HG02943 (cell line): ENCODE measurements around the gene GPR137C.

Experiments used
- ATAC-seq: cut with Tn5 transposase; IDR thresholded peaks from one replicate; pipeline ENCODE4 v1.9.1; 2021; ENCODE audit warnings: mild to moderate bottlenecking, low read depth, moderate library complexity; ENCODE audit not compliant: unreplicated experiment

Gene GPR137C, protein sequence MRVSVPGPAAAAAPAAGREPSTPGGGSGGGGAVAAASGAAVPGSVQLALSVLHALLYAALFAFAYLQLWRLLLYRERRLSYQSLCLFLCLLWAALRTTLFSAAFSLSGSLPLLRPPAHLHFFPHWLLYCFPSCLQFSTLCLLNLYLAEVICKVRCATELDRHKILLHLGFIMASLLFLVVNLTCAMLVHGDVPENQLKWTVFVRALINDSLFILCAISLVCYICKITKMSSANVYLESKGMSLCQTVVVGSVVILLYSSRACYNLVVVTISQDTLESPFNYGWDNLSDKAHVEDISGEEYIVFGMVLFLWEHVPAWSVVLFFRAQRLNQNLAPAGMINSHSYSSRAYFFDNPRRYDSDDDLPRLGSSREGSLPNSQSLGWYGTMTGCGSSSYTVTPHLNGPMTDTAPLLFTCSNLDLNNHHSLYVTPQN

DNA sequence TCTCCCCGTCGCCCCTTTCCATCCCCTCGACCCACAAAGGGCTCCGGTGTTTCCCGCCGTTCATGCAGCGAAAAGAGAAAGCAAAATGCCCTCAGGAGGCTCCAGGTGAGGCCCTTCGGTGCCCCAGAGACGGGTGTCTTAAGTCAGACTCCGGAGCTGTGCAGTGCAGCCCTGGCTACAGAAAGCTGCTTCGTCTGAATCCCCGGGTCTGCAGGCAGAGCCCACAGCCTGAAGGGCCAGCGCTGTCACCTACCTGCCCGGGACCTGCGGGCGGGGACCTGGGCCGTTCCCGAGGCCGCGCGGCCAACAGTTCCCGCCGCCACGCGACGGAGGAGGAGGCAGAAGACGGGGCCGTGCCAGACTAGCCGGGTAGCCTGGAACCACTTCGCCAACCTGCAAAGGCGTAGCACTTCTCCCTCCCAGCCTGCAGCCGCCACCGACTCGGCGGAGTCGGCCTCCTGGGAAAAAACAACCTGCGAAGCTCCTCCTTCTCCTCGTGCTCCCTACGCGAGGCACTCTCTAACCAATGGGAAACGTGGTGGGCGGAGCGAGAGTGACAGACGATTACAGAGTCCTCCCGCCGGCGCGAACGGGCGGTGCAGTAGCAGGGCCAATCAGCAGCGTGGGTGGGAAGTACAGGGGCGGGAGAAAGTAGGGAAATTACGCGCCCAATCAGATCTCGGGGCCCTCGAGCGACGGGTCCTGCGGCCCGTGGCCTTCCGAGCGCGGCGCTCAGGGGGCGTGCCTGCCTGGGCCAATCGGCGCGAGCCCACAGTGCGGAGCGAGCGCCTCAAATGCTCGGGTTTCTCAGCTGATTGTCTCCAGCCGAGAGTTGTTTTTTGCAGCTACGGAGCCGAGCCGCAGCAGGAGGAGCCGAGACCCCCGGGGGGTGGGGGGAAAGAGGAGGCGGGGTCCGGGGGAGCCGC is at the start of gene GPR137C, which contains the start of gene TXNDC16:
Gene GPR137C (plus strand): TSS at position 774 of the 926 bp plus-strand sequence. CDS start 312 bp downstream, outside the sequence.
Gene TXNDC16 (minus strand): TSS at position 443 of the 926 bp plus-strand sequence. CDS start 8,948 bp downstream, outside the sequence.
- peak; percentile 92 for ATAC-seq

DNA sequence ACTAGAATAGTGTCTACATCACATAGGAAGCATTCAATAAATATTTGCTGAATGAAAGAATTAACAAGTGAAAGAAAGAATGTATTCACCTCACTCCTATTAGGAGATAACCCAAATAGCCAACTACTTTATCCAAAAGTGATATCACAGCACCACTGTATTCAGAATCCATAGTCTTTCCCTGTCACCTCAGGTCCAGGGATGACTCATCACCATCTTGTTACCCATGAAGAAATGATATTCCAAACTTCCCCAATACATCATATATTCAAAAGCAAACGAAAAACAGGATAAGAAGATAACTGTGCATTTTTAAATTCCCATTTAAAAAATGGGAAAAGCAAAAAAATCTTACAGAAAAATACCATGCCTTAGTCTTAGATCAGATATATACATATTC is 39.4 kb upstream of the GPR137C start:
- no peak for ATAC-seq

DNA sequence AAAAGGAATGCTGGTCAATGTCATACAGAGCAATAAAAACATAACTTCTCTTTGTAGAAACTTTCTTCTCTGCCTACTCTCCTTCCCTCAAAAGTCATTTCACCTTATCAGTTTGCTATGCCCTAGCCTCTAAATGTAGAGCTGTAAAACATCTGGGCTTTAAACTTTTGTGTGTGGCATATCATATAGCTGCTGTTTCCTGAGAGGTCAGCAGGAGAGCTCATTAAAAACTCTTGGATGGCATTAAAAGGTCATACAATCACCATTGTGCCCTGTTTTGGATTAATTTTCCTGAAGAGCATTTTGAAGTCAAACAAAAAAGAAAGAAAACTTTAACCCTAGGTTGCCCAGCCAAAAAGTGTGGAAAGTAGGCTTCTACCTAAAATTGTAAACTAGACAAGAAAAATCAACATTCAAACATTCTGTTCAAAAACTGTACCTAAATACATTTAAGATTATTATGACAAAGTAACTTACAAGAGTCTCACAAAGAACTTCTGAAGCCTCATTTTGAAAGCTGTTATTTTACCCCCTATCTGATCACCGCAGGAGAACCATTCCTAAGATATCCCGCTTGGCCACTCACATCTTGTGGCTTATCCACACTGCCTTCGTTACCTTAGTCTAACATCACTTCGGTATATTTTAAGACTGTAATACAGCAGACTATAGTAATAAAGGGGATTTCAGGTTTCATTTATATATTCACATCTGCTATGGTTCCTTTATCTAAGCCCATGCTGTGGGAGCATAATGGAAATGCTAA is 38.4 kb upstream of the GPR137C start:
- ATAC-seq: no peak

DNA sequence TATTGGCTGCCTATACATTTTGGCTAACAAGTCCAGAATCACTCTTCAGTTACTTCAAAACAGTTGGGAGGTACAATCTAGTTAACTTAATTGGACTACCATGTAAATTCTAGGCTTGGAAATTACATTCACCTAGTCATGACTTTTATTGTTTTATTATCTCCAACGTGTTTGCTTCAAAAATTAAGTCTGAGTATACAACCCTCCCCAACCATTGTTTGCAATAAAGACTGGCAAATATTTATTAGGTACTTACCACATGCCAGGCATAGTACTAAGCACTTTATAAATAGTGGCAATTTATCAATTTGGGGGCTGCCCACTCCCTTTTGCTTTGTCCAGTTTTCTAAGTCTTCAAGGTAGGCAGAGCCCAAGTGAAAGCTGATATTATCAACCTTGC is 30.6 kb upstream of the GPR137C start:
- ATAC-seq: no peak

DNA sequence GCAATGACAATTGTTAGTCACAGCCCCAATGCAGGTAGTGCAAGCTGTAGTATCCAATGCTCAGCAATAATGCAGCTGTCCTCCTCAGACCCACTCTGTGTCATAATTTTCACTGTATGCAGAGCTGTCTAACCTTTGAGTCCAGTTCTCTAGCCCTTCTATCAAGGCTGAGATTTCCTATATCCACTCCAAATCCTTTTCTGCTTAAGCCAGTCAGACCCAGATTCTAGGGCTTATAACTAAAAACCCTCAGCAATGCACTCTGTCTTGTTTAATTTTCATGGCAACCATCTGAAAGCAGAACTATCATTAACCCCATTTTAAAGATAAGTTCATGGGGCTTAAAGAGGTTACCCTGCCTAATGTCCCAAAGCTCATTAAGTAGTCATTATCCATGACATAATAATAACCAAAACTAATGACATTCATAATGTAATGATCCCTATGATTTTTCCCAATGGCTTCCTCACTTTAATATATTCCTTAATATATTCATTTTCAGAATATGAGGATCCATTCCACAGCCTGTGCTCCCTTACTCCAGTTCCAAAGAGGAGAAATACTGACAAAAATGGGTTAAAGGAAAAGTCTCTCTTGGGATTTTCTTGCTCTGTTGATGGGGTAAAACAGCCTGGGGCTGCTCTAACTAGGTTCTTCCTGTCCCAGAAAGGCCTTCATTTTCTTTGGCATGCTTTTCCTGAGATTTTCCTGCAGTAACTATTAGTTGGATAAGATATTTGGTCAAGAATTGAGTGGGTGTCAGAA is 29.9 kb upstream of the GPR137C start:
- ATAC-seq: no peak

DNA sequence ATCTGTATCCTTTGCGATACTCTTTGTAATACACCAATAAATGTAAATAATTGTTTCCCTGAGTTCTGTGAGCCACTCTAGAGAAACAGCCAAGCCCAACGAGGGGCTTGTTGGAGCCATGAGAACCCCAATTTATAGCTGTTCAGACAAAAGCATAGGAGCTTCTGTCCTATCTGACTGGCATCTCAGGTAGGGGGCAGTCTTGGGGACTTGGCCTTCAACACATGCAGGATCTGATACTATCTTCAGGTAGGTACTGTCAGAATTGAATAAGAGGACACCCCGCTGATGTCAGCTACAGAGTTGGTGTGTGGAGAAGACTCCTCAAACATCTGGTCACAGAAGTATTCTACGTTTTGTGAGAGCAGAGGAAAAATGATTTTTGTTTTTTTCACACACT is 25.6 kb upstream of the GPR137C start:
- no peak for ATAC-seq

DNA sequence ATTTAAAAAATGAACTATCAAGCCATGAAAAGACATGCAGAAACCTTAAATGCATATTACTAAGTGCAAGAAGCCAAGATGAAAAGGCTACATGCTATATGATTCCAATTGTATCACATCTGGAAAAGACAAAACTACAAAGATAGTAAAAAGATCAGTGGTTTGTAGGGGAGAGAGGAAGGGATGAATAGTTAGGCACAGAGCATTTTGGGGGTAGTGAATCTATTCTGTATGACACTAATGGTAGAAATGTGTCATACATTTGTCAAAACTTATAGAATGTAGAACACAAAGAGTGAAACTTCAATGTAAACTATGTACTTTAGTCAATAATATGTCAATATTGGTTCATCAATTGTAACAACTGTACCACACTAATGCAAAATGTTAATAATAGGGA is 21.2 kb upstream of the GPR137C start:
- ATAC-seq: no peak

DNA sequence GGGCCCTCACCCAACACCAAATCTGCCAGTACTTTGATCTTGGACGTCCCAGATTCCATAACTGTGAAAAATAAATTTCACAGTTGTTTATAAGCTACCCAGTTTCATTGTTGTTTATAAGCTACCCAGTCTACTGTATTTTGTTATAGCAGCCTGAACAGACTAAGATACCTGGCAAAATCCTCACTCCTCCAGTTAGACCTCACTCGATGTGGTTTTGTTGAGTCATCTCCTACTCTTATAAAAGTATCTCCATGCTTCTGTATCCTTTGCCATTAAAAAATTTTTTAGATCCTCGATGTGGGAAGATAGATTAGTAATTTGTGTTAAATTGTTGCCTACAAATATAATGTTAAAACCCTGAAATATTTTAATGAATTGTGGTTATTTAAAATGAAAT is 16.4 kb upstream of the GPR137C start:
- ATAC-seq: no peak

DNA sequence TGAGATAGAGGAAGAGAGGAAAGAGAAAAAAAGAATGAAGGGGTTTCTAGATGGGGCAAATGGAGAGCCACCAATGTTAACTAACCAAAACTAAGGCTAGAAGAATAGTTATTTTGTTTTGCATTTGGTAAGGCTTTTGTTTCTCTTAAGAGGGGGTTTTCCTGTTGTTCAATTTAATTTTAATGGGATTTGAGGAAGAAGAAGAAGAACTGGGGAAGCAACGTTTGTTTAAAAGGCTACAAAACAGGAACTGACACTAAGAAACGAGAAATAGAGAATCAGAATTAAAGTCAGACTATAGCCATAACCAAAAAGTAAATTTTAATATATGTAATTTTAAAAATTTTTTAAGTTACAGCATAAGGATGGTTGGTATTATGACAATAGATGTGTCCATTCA is 14.0 kb upstream of the GPR137C start:
- ATAC-seq: no peak

DNA sequence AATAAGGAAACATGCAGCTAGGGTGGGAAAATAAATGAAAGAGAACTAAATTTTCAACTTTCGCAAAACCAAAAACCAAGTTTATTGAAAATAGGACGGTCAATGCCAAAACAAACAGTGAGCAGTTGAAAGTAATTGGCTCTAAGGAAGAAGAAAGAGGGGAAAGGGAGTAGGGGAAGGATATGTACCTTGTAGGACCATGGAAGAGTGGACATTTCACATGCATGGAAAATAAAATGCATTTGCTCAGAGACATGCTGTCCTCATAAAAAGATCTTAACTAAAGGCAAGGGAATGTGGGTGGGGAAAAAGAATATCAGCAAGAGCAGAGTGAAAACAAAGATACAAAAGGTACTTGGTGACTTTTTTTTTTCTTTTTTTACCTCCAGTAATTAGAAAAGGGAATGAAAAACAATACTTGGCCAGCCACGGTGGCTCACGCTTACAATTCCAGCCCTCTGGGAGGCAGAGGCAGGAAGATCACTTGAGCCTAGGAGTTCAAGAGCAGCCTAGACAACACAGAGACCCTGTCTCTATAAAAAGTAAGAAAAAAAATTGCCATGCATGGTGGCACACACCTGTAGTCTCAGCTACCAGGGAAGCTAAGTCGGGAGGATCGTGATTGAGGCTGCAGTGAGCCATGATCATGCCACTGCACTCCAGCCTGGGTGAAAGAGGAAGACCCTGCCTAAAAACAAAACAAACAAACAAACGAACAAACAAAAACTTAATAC is 6.9 kb upstream of the GPR137C start:
- no peak for ATAC-seq

DNA sequence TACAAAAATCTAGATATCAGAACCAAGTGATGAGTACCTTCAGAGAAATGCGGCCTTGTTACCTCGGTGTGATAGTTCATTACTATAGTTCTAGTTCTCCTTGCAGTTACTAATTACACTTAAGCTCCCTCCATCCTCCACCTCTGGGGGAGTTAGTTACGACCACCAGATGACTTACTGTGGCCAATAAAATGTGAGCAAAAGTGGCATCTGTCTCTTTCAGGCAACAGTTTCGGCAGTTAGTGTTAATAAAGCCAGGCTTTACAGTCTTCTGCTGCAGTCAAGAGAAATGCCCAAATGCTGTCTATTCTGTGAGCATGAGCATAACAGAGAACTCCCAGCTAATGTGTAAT is 6.3 kb upstream of the GPR137C start:
- no peak for ATAC-seq

DNA sequence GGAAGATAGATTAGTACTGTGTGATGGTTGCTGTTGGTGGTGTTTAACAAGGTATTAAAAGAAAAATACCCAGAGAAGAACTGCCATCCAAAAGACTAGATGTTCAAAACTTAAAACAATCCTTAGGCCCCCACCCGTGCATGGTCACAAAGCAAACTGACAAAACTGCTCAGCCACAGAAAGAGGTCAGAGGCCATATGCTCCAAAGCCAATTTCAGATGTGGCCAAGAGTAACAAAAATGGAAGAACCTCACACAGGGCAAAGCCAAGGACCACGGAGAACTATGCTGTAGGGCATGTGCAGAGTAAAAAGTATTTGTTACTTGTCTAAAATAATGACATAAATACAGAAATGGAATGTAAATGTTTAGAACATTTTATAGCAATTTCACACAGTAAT is 5.6 kb upstream of the GPR137C start:
- no peak for ATAC-seq

DNA sequence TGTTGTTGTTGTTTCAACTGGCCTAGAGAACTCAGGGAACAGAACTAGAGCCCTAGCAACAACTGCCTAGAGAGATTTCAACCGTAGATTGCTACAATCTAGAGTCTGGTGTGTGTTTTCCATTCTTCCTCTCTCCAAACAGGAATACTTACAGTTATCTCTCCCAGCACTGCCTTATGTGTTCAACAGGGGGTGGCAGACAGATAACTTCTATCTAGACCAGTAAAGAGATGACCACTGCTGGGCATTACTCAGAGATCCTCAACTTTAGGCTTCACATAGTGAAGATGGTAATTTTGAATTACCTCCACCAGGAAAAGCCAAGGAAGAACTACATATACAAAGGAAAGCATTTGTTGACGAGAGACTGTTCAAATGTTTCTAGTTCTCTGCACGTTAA is 5.1 kb upstream of the GPR137C start:
- no peak for ATAC-seq

DNA sequence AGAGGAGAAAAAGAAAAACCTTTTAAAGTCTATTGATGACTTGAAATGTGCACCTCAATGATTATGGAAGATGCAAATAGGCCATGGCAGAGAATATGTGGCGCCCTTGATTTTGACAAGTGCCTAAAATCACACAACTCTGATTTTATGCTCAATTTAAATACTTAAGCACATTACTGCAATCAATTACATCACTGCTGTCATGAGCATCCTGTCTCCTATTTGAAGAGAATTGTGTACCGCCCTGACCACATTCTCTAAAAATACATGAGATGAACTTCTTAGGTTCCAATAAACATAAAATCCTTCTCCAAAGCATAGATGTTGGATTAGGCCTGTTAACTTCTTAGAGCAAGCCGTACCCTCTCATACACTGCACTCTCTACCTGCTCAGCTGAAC is 2.0 kb upstream of the GPR137C start:
- ATAC-seq: no peak

DNA sequence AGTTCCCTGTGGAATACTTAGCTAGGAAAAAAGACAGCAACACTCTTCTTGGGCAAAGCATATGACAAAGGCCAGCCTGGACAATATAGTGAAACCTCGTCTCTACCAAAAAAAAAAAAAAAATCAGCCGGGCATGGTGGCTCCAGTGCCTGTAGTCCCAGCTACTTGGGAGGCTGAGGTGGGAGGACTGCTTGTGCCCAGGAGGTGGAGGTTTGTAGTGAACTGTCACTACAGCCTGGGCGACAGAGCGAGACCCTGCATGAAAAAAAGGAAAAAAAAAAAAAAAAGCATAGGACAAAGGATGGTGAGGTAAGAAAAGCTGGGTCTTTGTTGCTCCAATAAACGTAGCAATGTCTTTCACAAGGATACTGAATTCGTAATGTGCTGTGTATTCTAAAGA is 1.4 kb upstream of the GPR137C start:
- ATAC-seq: no peak

DNA sequence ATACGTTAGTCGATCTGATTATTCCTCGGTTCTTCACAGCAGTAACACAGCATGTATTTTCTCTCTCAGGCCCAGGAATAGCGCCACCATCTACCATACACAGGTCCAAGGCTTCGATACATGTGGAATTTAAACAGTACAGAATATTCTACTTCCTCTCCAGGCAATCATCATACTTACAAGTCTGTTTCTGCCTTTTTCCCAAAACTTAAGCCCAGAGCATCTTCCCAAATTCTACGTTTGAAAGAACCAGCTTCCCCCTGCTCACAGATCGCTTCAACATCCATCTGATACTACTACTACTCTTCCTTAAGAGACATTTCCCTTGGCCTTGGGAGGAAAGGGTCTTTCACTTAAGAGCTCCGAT is 957 bp upstream of the GPR137C start:
- ATAC-seq: no peak

DNA sequence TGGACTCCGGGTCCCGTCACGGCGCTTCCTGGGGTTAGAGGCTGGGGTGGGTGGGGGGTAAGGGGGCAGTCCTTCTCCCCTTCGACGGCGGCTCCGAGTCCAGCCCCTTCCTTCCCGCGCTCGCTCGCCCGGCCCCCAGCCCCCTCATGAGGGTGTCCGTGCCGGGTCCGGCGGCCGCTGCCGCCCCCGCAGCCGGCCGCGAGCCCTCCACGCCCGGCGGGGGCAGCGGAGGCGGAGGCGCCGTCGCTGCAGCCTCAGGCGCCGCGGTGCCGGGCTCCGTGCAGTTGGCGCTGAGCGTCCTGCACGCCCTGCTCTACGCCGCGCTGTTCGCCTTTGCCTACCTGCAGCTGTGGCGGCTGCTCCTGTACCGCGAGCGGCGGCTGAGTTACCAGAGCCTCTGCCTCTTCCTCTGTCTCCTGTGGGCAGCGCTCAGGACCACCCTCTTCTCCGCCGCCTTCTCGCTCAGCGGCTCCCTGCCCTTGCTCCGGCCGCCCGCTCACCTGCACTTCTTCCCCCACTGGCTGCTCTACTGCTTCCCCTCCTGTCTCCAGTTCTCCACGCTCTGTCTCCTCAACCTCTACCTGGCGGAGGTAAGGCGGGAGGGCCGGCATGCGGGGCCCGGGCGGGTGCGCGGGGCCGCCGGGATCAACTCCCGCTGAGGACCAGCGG is 500 bp downstream of the GPR137C start:
- peak; percentile 18 for ATAC-seq

DNA sequence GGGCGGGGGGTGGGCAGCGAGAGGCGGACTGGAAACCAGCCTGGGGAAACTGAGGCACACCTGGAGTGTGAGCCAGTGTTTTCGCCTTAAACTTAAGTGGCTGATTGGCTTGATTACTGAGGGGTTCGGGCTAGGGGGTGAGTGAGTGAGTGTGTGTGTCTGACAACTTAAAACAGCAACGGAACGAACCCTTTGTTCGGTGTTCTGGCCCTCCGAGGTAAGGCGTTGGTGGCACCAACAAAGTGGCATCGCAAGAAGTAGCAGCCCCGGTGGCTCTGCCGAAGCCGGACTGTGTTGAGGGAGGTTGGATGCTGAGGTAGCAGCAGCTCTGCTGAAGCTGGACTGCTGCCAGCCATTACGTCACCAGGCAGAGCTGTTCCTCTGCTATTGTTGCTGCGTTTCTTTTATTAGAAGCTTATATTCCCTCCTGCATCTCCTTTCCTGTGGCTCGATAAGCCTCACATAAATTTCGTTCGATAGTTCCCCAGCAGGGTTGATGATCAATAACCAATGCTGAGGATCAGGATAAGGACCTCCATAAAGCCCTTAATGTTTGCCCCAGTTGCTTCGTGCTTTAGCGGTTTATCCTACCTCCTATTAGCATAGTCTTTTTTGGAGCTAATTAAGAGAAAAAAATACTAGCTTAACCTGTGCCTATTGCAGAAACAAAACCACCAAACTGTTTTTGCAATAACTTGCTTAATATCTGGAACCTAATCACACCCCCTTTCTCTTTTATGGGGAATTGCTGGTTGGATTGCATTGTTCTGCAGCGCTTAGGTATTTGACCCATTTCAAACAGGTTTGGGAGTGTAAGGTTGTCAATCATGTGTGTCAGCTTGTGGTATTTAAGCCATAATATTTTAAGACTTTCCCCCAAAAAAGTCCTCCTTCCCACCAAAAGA is 1.3 kb downstream of the GPR137C start:
- no peak for ATAC-seq
